GM18858 (cell line): ENCODE data around the gene KIAA2012.

Experiments
- ATAC-seq: cut with Tn5 transposase; IDR thresholded peaks from one replicate; pipeline ENCODE4 v1.9.1; 2021; ENCODE audit not compliant: unreplicated experiment

Gene KIAA2012

GRCh38 chr2:202072737-202073401 is at the start of gene KIAA2012:
Gene KIAA2012, plus strand, starts transcription at chr2:202073255. Its CDS starts 373 bp downstream, at chr2:202073628.
- no peak for ATAC-seq

DNA sequence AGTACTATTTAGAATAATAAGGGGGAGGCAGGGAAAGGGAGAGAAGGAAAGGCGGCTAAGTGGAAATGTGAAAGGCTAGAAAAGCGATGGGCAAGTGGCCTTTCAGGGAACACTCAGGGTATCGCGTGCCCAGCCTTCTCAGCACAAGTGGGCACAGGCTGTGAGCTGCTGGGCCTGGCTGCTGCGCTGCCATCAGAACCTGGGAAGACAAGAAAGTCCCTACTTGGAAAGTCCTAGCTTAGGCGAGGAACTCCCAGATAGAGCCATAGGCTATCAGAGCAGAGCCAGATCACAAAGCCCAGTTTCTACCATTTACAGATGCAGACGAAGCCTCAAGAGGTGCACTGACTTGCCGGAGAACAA is 49.2 kb upstream of the KIAA2012 start:
- no peak for ATAC-seq

GRCh38 chr2:202024871-202025270 is 48.2 kb upstream of the KIAA2012 start:
- no peak for ATAC-seq

- no peak for ATAC-seq
Measured at GRCh38 chr2:202025816-202026215, 47.2 kb upstream of the KIAA2012 start.

DNA sequence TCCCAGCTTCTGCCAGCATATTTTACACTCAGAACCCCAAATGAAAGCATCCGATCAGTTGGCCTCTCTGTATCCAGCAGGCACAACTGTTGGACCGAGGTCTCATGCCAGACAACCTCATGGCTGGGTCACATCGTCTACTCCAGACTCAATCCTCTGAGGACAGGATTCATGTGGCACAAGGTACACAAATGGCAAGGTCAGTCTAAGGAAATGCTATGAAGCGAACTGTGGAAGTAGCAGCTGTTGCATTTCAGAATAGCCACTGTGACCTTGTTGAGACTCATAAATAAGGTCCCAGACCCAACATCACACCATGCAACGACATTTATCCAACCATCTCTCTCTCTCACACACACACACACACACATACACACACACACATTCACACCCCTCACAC is 46.5 kb upstream of the KIAA2012 start:
- no peak for ATAC-seq

GRCh38 chr2:202030691-202031090 is 42.4 kb upstream of the KIAA2012 start:
- ATAC-seq: no peak

GRCh38 chr2:202031246-202031951 is 41.7 kb upstream of the KIAA2012 start:
- no peak for ATAC-seq

DNA sequence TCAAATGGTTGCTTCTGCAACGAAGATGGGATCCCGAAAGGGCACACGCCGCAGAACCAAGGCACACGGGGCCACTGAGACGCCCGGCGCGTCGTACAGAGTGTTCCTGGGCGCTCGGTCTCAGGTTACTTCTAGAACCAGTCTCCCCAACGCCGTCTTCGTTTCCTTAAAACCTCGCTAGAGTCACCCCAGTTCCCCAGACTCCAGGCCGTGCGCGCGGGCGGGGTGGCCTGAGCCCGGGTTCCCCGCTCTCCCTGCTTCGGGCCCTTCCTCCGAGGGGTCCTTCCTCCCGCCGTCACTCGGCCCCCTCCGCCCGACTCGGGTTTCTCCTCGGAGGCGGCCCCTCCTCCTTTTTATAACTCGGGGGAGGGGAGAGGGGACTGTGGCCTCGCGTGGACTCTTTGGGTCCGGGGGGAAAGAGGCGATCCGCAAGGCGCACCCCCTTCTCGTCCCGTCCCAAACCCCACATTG is 40.2 kb upstream of the KIAA2012 start:
- no peak for ATAC-seq

DNA sequence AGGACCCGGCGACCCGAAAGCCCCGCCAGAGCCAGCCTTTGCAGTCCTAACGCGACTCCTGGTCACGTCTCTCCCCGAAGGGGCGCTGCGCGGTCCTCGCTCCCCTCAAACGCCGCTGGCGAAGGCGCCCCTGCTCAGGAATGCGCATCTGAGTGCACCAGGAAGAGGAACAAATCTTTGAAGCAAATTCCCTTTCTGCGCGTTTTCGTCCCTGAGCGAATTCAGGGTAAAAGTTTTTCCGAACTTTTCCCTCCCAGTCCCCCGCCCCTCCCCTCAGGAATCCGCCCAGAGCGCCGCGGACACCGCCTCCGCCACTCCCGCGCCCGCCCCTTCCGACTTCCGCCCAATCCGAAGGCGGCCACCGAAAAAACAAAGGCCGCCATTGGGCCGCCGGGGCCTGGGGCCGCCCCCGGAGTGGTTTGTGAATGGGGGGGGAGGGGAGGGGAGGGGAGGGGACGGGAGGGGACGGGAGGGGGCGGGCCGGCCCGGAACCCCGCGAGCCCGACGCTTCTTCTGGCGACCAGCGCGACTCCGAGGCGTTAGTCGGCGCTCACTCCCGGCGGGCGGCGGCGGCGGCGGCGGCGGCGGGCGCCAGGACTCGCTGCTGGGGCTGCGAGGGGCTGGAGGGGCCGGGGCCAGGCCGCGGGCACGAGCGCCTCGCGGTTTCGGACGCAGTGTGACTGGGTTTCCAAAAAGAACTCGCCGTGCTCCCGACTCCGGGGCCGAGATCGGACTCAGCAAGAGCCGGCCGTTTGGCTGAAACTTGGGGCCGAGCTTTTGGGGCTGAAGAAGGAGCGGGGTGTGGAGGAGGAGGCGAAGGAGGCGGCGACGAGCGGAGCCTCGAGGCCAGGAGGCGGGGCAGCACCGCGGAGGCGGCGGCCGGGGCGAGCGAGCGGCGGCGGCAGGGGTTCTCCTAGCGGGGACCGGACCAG is 39.5 kb upstream of the KIAA2012 start, which contains the start of gene FZD7:
TSS of gene FZD7 (plus strand) at position 539 of the 932 bp plus-strand sequence. CDS start 793 bp downstream, outside the sequence.
- ATAC-seq: peak; percentile 71

DNA sequence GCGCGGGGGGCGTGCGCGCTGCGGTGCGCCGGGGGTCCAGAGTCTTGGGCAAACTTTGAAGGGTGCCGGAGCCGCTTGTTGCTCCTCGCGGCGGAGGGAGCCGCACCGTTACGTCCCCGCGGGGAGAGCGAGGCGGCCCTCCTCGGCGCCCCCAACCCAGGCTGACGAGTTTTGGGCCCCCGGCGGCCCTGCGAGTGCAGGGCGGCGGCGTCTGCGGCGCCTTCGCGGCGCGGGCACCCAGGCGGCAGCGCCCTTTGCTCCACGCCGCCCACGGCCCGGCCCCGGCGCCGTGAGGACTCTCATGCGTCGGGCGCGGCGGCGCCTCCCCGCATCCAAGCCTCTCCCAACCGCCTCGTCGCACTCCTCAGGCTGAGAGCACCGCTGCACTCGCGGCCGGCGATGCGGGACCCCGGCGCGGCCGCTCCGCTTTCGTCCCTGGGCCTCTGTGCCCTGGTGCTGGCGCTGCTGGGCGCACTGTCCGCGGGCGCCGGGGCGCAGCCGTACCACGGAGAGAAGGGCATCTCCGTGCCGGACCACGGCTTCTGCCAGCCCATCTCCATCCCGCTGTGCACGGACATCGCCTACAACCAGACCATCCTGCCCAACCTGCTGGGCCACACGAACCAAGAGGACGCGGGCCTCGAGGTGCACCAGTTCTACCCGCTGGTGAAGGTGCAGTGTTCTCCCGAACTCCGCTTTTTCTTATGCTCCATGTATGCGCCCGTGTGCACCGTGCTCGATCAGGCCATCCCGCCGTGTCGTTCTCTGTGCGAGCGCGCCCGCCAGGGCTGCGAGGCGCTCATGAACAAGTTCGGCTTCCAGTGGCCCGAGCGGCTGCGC is 38.6 kb upstream of the KIAA2012 start:
- ATAC-seq: peak; percentile 8

- ATAC-seq: no peak
Measured at GRCh38 chr2:202035089-202035940, 37.7 kb upstream of the KIAA2012 start.

GRCh38 chr2:202035941-202036372 is 37.1 kb upstream of the KIAA2012 start:
- ATAC-seq: no peak

- ATAC-seq: no peak
Measured at GRCh38 chr2:202036601-202037037, 36.4 kb upstream of the KIAA2012 start.

DNA sequence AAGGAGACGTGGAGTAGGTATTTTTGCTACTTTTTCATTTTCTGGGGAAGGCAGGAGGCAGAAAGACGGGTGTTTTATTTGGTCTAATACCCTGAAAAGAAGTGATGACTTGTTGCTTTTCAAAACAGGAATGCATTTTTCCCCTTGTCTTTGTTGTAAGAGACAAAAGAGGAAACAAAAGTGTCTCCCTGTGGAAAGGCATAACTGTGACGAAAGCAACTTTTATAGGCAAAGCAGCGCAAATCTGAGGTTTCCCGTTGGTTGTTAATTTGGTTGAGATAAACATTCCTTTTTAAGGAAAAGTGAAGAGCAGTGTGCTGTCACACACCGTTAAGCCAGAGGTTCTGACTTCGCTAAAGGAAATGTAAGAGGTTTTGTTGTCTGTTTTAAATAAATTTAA is 36.0 kb upstream of the KIAA2012 start:
- no peak for ATAC-seq

DNA sequence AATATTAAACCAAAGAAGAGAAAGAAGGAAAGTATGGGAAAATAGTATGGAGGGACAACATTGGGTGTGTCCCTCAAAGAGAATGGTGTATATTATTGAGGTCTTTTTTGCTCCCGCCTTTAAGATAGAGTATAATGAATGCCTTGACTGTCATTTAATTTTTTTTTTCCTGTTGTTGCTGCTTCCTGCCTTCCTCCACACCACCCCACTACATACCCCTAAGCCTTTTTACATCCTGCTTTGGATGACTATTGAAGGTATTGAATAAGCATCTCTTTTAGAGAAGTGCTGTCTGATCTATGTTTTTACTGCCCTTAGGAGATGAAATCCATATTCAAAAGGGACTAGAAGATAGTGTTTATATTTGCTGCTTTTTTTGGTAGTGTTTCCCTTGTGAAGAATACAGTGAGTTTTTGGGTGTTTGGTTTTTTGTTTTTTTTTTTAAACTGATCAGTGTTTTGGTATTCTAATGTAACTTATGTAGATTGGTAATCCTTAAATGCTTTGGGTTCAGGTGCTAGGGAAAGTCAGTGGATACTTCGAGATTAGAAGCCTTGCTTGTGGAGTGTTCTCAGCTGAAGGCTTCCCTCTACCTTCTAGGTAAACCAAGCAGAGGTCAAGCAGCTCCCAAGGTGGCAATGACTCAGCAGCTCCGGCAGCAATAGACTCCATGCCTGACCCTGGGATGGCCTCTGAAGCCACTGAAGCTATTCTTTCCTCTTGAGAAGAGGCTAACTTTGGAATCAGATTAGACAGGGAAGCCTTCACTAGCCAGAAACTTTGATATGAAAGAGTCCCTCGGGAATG is 34.4 kb upstream of the KIAA2012 start:
- no peak for ATAC-seq

- no peak for ATAC-seq
Measured at GRCh38 chr2:202039278-202040078, 33.6 kb upstream of the KIAA2012 start.

- ATAC-seq: no peak
Measured at GRCh38 chr2:202040079-202040844, 32.8 kb upstream of the KIAA2012 start.
